HG03064 (cell line): ENCODE measurements around the gene EML3.
"Not testable (repeated sequence)": the region's sequence is repeated elsewhere in the genome, so short reads cannot be mapped to it uniquely, and the experiment has no call there.

Source experiments
- ATAC-seq: cut with Tn5 transposase; IDR thresholded peaks from one replicate; pipeline ENCODE4 v1.9.1; 2021; ENCODE audit warnings: low read depth; ENCODE audit not compliant: unreplicated experiment

EML3 gene, protein sequence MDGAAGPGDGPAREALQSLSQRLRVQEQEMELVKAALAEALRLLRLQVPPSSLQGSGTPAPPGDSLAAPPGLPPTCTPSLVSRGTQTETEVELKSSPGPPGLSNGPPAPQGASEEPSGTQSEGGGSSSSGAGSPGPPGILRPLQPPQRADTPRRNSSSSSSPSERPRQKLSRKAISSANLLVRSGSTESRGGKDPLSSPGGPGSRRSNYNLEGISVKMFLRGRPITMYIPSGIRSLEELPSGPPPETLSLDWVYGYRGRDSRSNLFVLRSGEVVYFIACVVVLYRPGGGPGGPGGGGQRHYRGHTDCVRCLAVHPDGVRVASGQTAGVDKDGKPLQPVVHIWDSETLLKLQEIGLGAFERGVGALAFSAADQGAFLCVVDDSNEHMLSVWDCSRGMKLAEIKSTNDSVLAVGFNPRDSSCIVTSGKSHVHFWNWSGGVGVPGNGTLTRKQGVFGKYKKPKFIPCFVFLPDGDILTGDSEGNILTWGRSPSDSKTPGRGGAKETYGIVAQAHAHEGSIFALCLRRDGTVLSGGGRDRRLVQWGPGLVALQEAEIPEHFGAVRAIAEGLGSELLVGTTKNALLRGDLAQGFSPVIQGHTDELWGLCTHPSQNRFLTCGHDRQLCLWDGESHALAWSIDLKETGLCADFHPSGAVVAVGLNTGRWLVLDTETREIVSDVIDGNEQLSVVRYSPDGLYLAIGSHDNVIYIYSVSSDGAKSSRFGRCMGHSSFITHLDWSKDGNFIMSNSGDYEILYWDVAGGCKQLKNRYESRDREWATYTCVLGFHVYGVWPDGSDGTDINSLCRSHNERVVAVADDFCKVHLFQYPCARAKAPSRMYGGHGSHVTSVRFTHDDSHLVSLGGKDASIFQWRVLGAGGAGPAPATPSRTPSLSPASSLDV

DNA sequence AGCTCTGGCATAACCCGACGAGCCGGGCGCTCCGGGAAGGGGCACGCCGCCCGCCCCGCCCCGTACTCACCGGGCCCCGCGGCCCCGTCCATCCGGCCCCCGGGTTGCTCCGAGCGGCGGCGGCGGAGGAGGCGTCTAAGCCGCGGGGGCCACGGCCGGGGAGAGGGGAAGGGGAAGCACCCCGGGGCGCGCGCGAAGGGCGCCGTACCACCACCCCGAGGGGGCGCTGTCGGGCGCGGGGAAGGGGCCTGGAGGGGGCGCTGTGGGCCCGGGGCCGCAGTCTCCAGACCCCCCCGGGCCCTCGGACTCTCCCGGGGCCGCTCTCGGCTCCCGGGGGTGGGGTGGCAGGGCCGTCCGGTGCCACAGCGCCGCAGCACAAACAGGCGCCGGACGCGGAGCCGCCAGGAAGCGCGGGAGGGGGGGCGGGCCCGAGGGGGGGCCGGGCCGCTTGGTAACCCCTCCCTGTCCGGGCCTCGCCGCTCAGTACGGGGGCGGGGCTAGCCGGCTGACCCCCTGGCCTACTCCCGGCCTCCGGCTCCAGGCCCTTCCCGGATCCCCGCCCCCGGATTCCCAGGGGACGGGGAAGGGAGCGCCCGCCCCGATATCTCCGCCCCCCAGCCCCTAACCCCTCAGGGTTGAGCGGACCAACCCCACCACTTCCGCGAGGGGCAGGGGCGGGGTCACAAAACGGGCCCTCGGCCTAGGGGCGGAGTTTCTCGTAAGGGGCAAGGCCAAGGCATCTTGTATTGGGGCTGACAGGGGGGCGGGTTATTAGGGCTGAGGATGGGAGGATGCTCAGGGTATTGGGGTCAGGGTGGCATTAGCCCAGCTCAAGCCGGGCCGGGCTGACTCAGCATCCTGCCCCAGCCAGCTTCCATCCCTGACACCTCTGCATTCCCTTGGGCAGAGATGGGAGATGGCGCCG lies at the start of gene EML3, which contains the start of gene ROM1:
EML3 (minus strand) TSS at position 410 of the 925 bp plus-strand sequence; CDS start at position 92, 318 bp downstream.
ROM1 (plus strand) TSS at position 892 of the 925 bp plus-strand sequence; CDS start at position 917, 25 bp downstream.
- ATAC-seq = peak; percentile 65

DNA sequence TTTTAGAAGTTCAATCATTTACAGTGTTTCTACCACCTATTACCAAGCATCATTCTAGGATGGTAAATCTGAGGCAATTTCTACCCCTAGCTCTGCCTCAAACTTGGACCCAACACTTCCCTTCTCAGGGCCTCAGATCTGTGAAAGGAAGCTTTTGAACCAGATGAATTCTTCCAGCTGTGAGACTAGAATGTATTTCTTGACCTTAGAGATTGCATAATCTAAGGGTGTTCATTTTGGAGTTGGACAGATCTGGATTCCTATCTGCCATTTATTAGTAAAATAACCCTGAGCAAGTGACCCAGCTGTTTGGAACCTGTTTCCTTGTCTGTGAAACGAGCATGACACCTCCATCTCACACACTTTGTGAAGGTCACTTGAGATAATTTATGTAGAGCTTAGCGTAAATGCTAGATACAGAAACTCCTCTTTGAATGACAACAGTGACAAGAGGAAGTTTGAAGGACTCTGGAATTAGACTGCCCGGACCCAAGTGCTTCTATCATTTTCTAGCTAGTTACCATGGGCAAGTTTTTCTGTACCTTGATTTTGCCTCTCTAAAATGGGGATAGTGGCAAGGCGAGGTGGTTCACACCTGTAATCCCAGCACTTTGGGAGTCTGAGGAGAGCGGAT lies 44.3 kb upstream of the EML3 start:
- ATAC-seq = no peak

DNA sequence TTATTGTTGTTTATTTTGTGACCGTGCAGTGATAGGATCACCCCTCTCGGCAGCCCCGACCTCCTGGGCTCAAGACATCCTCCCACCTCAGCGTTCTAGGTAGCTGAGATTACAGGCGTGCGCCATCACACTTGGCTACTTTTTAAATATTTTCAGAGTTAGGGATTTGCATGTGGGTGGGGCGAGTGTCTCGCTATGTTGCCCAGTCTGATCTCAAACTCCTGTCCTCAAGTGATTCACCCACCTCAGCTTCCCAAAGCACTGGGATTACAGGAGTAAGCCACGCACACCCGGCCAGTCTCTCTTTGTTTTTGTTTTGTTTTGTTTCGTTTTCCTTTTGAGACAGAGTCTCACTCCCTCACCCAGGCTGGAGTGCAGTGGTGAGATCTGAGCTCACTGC lies 41.7 kb upstream of the EML3 start:
- ATAC-seq = no peak

DNA sequence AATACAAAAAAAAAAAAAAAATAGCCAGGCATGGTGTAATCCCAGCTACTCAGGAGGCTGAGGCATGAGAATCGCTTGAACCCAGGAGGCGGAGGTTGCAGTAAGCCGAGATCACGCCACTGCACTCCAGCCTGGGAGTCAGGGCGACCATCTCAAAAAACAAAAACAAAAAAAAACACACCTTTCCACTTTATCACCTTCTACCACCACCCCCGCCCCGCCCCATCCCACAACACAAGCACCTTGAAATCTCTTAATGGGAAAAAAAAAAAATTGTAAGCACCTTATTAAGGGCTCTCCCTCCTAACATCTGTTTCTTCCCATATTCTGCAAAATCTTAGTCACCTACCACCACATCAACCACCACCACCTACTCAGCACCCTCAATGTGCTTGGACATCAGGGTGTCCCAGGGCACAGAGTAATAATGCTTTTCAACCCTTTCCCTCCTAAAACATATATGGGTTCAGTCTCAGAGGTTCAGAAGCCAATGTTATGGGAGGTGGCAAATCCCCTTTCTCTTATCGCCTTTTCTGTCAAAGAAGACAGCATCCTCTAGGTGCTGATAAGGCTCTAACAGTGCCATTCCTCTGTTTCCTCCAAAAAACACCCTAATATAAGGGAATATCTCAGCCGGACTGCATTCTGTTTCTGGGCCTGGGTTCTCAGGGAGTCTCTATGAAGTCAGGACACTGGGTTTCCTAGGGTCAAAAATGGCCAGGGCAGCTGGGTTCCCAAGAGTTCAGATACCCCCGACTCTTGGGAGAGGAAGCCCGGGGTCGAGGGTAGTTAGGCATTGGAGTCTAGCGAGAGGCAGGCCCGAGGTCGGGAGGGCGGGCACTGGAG lies 39.8 kb upstream of the EML3 start:
- ATAC-seq = no peak

DNA sequence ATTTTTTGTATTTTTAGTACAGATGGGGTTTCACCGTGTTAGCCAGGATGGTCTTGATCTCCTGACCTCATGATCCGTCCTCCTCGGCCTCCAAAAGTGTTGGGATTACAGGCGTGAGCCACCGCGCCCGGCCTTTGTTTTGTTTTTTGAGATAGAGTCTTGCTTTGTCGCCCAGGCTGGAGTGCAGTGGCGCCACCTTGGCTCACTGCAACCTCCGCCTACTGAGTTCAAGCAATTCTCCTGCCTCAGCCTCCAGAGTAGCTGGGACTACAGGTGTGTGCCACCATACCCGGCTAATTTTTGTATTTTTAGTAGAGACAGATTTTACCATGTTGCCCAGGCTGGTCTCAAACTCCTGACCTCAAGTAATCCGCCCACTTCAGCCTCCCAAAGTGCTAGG lies 37.7 kb upstream of the EML3 start:
- not testable (repeated sequence) for ATAC-seq

DNA sequence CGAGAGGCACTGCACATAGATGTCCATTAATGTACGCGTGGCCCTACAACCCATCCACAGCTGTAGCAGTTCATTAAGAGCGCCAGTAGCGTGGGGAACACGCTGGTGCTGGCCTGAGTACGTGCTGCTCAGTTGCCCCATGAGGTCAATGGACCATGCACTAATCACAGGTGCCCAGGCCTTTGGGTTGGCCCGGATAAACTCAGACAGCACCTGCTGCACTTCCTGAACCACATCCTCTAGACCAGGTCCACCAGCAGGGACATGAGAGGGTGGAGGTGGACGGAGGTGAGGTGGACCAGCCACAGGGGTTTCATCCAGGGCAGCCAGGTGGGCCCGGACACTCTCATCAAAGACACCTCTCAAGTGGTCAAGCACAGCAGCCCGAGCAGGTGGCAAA lies 36.9 kb upstream of the EML3 start:
- no peak for ATAC-seq

DNA sequence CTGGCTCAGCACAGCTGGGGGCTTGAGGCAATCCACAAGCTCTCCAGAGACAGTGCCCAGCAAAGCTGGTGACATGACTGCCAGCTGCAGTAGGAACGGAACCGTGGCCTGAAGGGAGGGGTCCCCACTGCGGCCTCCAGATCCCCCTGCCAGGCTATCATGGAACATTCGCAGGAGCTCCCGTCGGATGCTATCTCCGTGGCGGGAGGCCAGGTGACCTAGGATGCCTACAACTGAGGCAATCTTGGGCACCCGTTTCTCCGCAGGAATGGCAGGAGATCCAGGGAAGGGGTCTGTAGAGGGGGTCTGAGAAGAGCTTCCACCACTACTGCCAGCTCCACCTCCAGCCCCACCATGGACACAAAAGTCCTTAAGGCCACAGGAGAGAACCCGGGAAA lies 36.4 kb upstream of the EML3 start:
- no peak for ATAC-seq

DNA sequence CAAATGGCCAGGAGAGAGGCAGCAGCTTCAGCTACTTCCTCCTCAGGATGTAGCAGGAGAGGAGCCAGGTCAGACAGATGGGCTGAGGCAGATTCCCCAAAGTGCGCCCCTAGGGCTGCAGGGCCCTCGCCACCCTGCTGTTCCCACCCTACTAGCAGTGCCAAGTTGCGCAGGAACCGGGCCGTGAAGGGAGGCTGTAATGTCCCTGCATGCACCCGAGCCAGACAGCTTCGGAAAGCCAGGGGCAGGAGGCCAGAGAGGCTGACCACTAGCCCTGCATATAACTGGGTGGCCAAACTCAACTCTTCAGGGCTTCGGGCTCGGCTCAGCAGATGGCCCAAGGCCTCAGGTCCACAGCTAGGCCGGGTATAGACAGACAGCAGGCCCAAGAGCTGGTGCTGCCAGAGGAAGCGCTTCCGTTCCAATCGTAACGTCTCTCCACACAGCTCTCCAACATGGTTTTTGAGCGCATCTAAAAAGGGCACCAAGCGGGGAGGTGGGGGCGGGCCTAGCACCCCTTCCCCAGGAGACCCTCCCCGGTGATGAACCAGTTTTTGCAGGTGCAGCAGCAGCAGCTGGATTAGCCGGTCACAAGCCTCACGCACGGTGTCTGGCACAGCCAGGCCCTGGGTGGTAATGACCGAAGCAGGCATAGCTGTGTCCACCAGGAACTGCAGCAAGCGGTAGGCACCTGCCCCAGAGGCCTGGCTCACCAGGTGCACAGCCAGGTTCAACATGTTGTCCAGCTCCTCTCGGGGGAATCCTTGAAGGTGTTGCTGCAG lies 35.8 kb upstream of the EML3 start:
- no peak for ATAC-seq

DNA sequence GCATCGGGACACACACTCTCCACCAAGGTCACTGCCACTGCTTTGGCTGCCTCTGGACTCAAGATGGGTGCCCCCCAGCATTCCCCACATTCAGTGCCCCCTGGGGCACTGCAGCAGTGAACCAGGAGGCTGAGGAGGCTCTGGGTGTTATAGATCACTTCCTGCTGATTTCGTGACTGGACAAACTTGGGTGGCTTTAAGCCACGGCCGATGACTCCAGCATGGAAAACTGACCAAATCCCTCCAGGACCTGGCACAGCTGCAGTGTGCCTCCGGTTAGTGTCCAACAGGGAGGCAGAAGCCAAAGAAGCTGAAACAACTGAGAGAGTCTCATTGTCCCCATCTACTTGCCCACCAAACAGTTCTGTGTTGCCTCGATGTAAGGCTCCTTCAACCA lies 35.0 kb upstream of the EML3 start:
- no peak for ATAC-seq

DNA sequence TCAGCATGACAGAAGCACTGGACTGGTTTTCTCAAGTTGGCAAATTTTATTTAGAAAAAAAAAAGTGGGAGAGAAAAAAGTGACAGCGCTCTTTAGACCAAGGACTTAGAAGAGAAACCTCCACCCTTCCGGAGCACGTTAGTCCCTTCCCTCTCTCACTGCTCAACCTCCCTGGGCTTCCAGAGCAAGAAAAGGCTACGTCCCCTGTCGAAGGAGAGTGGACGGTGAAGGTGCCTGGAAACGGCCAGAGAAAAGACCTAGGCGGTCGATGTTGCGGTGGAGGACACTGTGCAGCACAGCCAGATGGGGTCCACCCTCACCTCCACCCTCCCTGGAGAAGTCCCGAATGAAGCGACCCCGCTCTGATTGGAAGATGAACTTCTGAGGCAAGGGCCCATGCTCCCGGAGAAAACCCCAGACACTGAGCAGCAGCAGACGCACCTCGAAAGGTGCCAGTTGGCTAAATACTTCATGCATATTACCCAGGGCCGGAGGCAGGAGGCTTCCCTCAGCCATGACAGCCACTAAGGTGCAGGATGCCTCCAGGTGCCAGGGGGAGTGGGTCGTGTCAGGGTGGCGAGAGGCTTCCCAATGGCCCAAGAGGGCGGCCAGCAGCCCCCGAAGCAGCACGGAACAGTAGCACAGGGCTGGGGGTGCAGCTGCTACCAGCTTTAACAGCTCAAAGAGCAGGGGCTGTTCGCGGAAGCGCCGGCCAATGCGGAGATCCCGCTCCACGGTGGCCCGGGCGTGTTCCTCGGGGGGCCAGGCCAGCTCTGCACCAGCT lies 34.4 kb upstream of the EML3 start:
- ATAC-seq = no peak

DNA sequence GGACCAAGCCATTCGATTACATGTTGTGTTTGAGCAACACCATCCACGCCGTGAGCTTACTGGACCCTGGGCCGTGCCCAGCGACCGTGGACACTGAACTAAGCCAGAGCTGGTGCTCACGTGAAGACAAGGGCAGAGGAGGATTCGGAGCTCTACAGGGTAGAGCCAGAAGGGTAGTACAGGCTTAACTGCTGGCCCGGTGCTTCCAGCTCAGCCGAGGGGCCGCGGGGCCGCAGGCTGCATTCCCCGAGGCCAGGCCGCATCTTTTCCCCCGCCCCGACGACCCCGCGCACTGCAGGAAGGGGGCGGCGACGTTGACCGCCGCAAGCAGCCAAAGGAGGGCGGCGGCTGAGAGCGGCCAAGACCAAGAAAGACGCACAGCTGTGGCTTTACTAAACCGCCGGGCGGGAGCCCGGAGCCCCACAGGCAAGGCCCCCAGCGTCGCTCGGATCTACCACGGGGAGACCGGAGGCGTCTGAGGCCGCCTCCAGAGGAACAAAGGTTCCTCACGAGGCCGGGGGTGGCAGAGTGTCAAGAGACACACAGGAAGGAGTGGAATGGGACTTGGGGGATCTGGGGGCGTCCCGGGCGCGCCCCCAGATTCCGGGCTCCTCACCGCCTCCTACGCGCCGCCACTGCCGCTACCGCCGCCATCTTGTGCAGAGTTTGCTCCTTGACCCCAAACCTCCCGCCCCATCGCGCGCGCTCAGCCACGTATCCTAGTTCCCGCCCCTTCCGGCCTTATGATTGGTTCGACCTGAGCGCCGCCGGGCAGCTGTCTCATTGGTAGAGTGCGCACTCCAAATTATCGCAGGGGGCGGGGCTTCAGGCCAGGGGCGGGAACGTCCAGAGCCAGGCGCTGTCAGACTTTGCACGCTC lies 33.6 kb upstream of the EML3 start, which contains the start of gene GANAB:
GANAB (minus strand) TSS at position 668 of the 879 bp plus-strand sequence; CDS start at position 654, 14 bp downstream.
- peak; percentile 84 for ATAC-seq

DNA sequence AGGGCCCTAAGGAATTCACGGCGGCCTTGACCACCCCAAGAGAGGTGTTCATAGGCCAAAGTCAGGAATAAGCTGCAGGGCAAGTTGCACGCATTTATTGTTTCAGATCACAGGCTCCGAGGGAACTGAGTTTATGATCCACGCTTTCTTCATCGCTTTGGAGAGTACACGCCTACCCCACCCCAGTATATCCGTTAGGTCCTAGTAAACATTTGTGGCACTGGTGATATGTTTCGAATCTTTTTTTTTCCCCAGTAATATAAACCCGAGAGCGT lies 33.0 kb upstream of the EML3 start:
- no peak for ATAC-seq

DNA sequence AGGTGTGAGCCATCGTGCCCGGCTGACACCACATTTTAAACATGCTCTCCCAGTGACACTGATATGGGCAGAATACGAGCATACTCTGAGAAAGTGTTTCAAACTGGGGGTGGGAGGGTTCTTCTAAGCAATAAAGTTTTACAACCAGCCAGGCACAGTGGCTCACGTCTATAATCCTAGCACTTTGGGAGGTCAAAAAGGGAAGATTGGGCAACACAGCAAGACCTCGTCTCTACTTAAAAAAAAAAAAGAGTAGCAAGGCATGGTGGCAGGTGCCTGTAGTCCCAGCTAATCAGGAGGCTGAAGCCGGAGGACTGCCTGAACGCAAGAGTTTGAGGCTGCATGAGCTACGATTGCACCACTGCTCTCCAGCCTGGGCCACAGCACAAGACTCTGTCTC lies 31.6 kb upstream of the EML3 start:
- no peak for ATAC-seq

DNA sequence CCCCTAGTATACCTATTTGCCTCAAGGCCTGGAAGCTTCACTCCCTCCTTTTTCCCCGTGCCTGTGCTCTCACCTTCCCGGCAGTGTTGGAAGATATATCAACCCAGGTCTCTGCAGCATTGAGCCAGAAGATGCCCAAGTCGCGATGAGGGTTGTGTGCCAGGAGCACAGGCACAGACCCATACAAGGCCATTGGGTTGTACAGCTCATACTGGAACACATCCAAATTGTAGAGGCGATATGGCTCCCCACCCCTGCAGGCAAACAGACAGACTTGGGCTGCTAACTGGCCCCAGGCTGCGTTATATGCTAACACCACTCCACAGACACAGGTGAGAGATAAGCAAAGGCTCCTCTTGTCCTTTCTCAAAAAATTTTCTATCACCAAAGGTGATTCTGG lies 19.9 kb upstream of the EML3 start:
- ATAC-seq = no peak

DNA sequence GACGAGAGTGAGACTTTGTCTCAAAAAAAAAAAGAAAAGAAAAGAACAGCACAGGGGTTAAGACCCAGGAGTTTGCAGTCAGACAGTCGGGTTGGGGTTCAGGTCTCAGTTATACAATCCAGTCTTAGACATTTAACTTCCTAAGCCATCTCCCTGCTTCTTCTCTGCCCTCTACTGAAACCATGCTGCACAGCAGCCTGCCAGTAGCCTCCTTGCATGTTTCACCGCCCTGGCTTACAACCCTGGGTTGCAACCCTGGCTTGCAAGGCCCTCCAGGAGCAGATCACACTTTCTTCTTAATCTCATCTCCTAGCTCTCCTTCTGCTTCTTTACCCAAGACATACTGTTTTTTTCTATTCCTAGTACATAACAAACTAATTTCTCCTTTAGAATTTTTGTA lies 15.1 kb upstream of the EML3 start:
- ATAC-seq = no peak

DNA sequence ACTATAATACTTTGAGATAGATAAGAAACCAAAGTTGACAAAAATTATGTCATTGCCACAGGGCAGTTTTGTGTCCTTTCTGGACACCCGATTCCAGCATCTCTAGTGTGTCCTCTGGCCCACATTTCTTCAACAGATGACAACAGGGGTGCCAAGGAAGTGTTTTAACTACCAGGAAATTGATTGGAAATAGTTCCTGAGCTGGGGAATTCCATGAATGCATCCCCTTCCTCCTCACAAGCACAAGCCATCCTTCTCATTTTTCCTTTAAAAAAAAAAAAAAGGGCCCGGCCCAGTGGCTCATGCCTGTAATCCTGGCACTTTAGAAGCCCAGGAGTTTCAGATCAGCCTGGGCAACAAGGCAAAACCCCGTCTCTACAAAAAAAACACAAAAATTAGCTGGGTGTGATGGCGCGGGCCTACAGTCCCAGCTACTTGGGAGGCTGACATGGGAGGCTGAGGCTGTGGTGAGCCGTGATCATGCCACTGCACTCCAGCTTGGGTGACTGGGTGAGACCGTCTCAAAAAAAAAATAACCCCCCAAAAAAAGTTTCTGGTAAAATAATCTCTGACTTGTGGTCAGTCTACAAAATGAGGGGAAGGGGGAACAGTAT lies 10.0 kb upstream of the EML3 start:
- ATAC-seq = no peak
